Panc1 (cell line): ENCODE data around the gene BCL3. TPM values are rescaled to one million over a fixed set of nuclear protein-coding genes. Genes with fewer than 3 reads are reported as not detected.

ENCODE experiments used
- ATAC-seq: fragments of 200-7000 bp; cut with Tn5 transposase; 2 replicates; pipeline ENCODE4 v1.9.1; 2020; ENCODE audit warnings: mild to moderate bottlenecking, moderate library complexity
- BruUV-seq: library from RNA; stranded (reverse); fragments of 400-500 nt; replicated peaks from 2 replicates; lab custom pipeline; 2021; lab: Mats Ljungman, UMichigan
- CTCF ChIA-PET: fragments of 300-600 bp; sonication (Branson Sonifier 250); formaldehyde crosslinking; loops from one replicate; lab custom pipeline; 2022; ENCODE audit warnings: antibody characterized with exemption; lab: Charles Lee
- POLR2A ChIA-PET: fragments of 300-600 bp; sonication (Branson Sonifier 250); formaldehyde crosslinking; loops from one replicate; lab custom pipeline; 2022; ENCODE audit warnings: antibody characterized with exemption; lab: Charles Lee
- DNase-seq: peaks from one replicate; pipeline ENCODE4 v3.0.0-alpha.2; 2010; ENCODE audit warnings: low read depth, low spot score
- H3K27ac ChIP-seq: 2 replicates; pipeline ENCODE4 v1.5.1; 2011; ENCODE audit warnings: mild to moderate bottlenecking, low read length, inconsistent platforms
- H3K27me3 ChIP-seq: fragments of 200-500 bp; sonication (Bioruptor generic); 2 replicates; pipeline ENCODE4 v1.6.0; 2014; ENCODE audit warnings: low read length, inconsistent platforms; ENCODE audit not compliant: control insufficient read depth, insufficient read depth
- H3K36me3 ChIP-seq: fragments of 200-500 bp; sonication (Bioruptor generic); 2 replicates; pipeline ENCODE4 v1.5.1; 2014; ENCODE audit warnings: inconsistent platforms, mild to moderate bottlenecking, low read length, moderate library complexity; ENCODE audit not compliant: control insufficient read depth, insufficient read depth
- H3K4me1 ChIP-seq: 2 replicates; pipeline ENCODE4 v1.5.1; 2011; ENCODE audit warnings: inconsistent platforms, mild to moderate bottlenecking, low read length, moderate library complexity; ENCODE audit not compliant: control insufficient read depth, insufficient read depth
- H3K4me3 ChIP-seq, 2 experiments: 2 replicates each; pipeline ENCODE4 v1.5.1; 2011 to 2012; ENCODE audit warnings: low read depth in 2 of 2, low read length in 2 of 2, mild to moderate bottlenecking in 2 of 2, inconsistent platforms in 1 of 2, moderate library complexity in 1 of 2
- H3K9me3 ChIP-seq: fragments of 200-500 bp; sonication (Bioruptor generic); 2 replicates; pipeline ENCODE4 v1.5.1; 2014; ENCODE audit warnings: low read depth, mild to moderate bottlenecking, inconsistent platforms, low read length, moderate library complexity; ENCODE audit not compliant: control insufficient read depth, insufficient read depth
- CTCF ChIP-seq: fragments of 450-650 bp; IDR thresholded peaks from 2 replicates; pipeline ENCODE4 v1.5.1; 2017; ENCODE audit warnings: mild to moderate bottlenecking
- POLR2AphosphoS5 ChIP-seq: IDR thresholded peaks from 2 replicates; pipeline ENCODE4 v1.6.1; 2012; ENCODE audit warnings: mild to moderate bottlenecking, low read depth, low read length, moderate library complexity
- REST ChIP-seq, 2 experiments: IDR thresholded peaks; 2 replicates each; pipeline ENCODE4 v1.6.1; 2011 to 2012; ENCODE audit warnings: low read depth in 2 of 2, control low read depth in 1 of 2, low read length in 1 of 2, mild to moderate bottlenecking in 1 of 2, moderate library complexity in 1 of 2; ENCODE audit not compliant: insufficient read depth in 1 of 2
- SIN3A ChIP-seq: IDR thresholded peaks from 2 replicates; pipeline ENCODE4 v1.6.1; 2012; ENCODE audit warnings: low read depth, mild to moderate bottlenecking, low read length, moderate library complexity, borderline replicate concordance; ENCODE audit not compliant: insufficient read depth
- TCF7L2 ChIP-seq: IDR thresholded peaks from 2 replicates; pipeline ENCODE4 v1.6.1; 2011; ENCODE audit warnings: mild to moderate bottlenecking, low read depth, low read length, inconsistent platforms
- in situ Hi-C: cut with HindIII; loops from 2 replicates; pipeline ENCODE4 v1.10.0; 2016; ENCODE audit warnings: low sequenced_read_pairs, low pct_unique_long_range_greater_than_20kb
- intact Hi-C: fragments of 100-400 bp; cut with micrococcal nuclease; formaldehyde crosslinking; loops from one replicate; pipeline ENCODE4 v1.10.0; 2022; ENCODE audit not compliant: unreplicated experiment
- total RNA-seq: library from RNA; stranded (reverse); gene quantifications from one replicate; pipeline ENCODE4 v1.2.1, GENCODE V29; 2021; ENCODE audit not compliant: unreplicated experiment

BCL3 gene
- total RNA-seq, 1 experiment from 2014 or later = 48.5 TPM

GRCh38 chr19:44785271-44785670 lies 36.8 kb downstream of the BCL3 start:
- CTCF ChIA-PET = interaction anchor here (0.7 kb wide), 1 partner anchor 68 kb away, joined by 7 read pairs; no protein-coding TSS in a partner anchor
- ATAC-seq = no peak

GRCh38 chr19:44785993-44786392 lies 37.5 kb downstream of the BCL3 start:
- H3K36me3 ChIP-seq = no peaks in the 10 kb centered on the region
- TF ChIP-seq SIN3A (no peak), POLR2AphosphoS5 (no peak), TCF7L2 (no peak), CTCF (no peak), REST (IDR thresholded peaks at IDR 0.05; ENCODE audit: insufficient read depth in 1 of 2, low read depth in 2 of 2, low read length in 1 of 2) (no peak)
- BruUV-seq = no TSS peak
- in situ Hi-C loops (no loop called here), intact Hi-C loops (no loop called here)
- no peak overlapping the region for H3K4me3 ChIP-seq
- H3K27me3 ChIP-seq = no peaks in the 10 kb centered on the region
- no peaks in the 10 kb centered on the region for H3K9me3 ChIP-seq
- no peak overlapping the region for H3K27ac ChIP-seq
- H3K4me1 ChIP-seq = no peaks in the 10 kb centered on the region
- ChIA-PET CTCF (no interaction called here), POLR2A (interaction anchor here (0.7 kb wide), 1 partner anchor 181 kb away, joined by 5 read pairs; no protein-coding TSS in a partner anchor)
- no peak for ATAC-seq
- no peak for DNase-seq

More at GRCh38 chr19:44785271-44785670, 36.8 kb downstream of the BCL3 start:
- no peaks in the 10 kb centered on the region for H3K9me3 ChIP-seq
- H3K27me3 ChIP-seq = no peaks in the 10 kb centered on the region
- TF ChIP-seq TCF7L2 = no peak
- no peak for TF ChIP-seq REST (IDR thresholded peaks at IDR 0.05; ENCODE audit: insufficient read depth in 1 of 2, low read depth in 2 of 2, low read length in 1 of 2)
- no peak for TF ChIP-seq CTCF
- no peak for TF ChIP-seq POLR2AphosphoS5
- TF ChIP-seq SIN3A = no peak
- BruUV-seq = no TSS peak
- H3K4me3 ChIP-seq = no peak overlapping the region
- H3K27ac ChIP-seq = no peak overlapping the region
- DNase-seq = no peak
- in situ Hi-C loops = no loop called here
- no peaks in the 10 kb centered on the region for H3K36me3 ChIP-seq
- POLR2A ChIA-PET = no interaction called here
- no peaks in the 10 kb centered on the region for H3K4me1 ChIP-seq
- intact Hi-C loops = no loop called here
